ENCODE results near the gene HK1. TPM values are rescaled to one million over a fixed set of nuclear protein-coding genes. Genes with fewer than 3 reads are reported as not detected.
A peak's percentile ranks its signal among the peaks of the same experiment; 100 is the strongest.
"Not testable (repeated sequence)": the region's sequence is repeated elsewhere in the genome, so short reads cannot be mapped to it uniquely, and the experiment has no call there.

HK1 gene
- total RNA-seq, 1 experiment from 2014 or later, result 110 TPM

DNA sequence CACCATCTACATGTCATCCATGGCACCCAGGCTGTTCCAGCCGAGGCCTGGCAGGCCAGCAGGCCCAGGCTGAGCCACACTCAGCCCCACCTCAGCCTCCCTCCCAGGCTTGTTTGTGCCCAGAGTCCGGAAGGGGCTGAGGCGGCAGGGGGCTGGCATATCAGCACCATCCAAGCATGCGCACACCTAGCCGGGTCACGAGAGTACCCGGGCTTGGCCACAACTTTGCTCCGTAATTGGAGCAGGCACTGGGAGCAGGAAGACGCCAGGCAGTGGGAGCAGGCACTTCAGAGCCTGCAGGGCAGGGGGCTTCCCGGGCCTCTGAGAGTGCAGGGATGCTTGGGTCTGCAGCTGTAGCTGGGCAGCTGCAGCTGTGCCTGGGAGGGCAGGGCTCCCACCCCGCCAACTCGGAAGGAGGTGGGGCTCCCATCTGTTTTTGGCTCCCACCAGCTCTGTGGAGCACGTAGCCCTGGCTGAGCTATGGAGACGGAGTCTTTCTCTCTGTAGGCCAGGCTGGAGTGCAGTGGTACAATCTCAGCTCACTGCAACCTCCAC, 157.7 kb downstream of the HK1 start:
- Histone ChIP-seq H3K36me3 (replicated peaks; ENCODE audit: control insufficient read depth, insufficient read depth, low read length) (no peaks in the 10 kb centered on the region), H3K27me3 (ENCODE audit: control insufficient read depth, insufficient read depth, low read length) (no peaks in the 10 kb centered on the region; the same call in 1 of the 2 replicates), H3K4me3 (ENCODE audit: insufficient read depth, low read depth, low read length) (no peak overlapping the region)
- no peak for DNase-seq

GRCh38 chr10:69437321-69438259, 159.3 kb downstream of the HK1 start:
- Histone ChIP-seq H3K36me3 (replicated peaks; ENCODE audit: control insufficient read depth, insufficient read depth, low read length) (no peaks in the 10 kb centered on the region), H3K27me3 (ENCODE audit: control insufficient read depth, insufficient read depth, low read length) (no peaks in the 10 kb centered on the region; the same call in 1 of the 2 replicates), H3K4me3 (ENCODE audit: insufficient read depth, low read depth, low read length) (no peak overlapping the region)
- DNase-seq, result no peak

DNA sequence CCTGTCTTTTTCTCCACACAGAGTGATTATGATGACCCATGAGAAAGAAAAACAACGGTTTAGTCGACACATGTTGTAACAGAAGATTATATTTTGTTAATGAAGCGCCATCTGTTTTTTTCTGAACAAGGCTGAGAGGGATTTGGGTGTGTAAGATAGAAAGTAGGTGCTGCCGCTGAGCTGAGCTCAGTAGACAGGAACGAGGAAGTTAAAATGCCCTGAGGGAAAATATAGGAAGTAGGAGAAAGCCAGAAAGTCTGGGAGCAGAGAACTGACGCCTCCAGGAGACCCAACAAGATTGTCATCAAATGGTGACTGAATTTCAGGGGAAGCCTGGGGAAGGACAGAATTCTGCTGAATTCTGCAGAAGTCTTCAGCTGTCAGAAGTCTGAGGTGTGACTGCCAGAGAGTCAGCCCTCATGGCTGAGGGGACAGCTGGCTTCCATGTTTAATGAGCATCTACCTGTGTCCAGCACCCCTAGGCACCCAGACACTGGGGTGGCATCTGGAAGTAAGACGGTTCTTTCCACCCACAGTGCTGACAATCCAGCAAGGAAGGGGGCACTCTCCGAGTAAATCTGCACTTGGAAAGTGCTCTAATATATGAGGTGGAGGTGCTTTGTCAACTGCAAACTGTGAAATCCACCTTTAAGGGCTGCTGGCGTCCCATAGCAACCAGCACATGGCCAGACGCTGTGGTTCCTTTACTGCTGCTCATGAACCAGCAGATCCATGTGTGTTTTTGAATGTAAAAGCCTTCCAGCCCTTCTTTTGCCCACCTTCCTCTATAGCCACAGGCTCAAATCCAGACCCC, 160.4 kb downstream of the HK1 start:
- no peaks in the 10 kb centered on the region for H3K36me3 ChIP-seq (replicated peaks; ENCODE audit: control insufficient read depth, insufficient read depth, low read length)
- no peak overlapping the region for H3K4me3 ChIP-seq (ENCODE audit: insufficient read depth, low read depth, low read length)
- DNase-seq, result no peak
- H3K27me3 ChIP-seq (ENCODE audit: control insufficient read depth, insufficient read depth, low read length), result no peaks in the 10 kb centered on the region; the same call in 1 of the 2 replicates

- no peak for DNase-seq
These were observed 161.0 kb downstream of the HK1 start for GRCh38 chr10:69439350-69439739.

DNA sequence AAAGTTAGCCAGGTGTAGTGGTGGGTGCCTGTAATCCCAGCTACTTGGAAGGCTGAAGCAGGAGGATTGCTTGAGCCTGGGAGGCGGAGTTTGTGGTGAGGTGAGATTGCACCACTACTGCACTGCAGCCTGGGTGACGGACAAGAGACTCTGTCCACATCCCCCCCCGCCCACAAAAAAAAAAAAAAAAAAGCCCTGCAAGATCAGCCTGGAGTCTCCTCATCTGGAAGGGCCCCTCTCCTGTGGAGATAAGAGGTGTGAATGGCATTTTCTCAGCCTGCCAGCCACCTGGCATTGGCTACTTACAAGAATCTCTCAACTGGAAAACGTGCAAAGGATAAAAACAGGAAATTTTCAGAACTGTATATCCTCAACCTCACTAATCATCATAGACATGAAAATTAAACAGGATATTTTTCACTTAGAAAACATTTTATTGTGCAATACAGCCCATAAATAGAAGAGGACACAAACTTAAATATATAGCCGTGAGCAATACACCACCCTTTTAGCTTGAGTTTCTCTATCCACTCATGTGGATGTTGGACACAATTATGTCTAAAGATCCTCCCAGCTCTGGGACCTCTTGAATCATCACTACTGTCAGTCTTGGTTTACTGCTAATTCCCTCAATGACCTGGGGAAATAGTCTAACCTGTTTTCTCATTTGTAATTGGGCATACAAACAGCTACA, 161.7 kb downstream of the HK1 start:
- Histone ChIP-seq H3K4me3 (ENCODE audit: insufficient read depth, low read depth, low read length) (no peak overlapping the region), H3K36me3 (replicated peaks; ENCODE audit: control insufficient read depth, insufficient read depth, low read length) (no peaks in the 10 kb centered on the region), H3K27me3 (ENCODE audit: control insufficient read depth, insufficient read depth, low read length) (no peaks in the 10 kb centered on the region; the same call in 1 of the 2 replicates)
- no peak for DNase-seq

More at GRCh38 chr10:69439350-69439739, 161.0 kb downstream of the HK1 start:
- Histone ChIP-seq H3K36me3 (replicated peaks; ENCODE audit: control insufficient read depth, insufficient read depth, low read length) (no peaks in the 10 kb centered on the region), H3K27me3 (ENCODE audit: control insufficient read depth, insufficient read depth, low read length) (no peaks in the 10 kb centered on the region; the same call in 1 of the 2 replicates), H3K4me3 (ENCODE audit: insufficient read depth, low read depth, low read length) (no peak overlapping the region)

GRCh38 chr10:69443354-69443753, 165.1 kb downstream of the HK1 start:
- H3K4me3 ChIP-seq (ENCODE audit: insufficient read depth, low read depth, low read length), result no peak overlapping the region
- no peaks in the 10 kb centered on the region for H3K36me3 ChIP-seq (replicated peaks; ENCODE audit: control insufficient read depth, insufficient read depth, low read length)
- no peak for DNase-seq
- H3K27me3 ChIP-seq (ENCODE audit: control insufficient read depth, insufficient read depth, low read length), result no peaks in the 10 kb centered on the region; the same call in 1 of the 2 replicates

DNA sequence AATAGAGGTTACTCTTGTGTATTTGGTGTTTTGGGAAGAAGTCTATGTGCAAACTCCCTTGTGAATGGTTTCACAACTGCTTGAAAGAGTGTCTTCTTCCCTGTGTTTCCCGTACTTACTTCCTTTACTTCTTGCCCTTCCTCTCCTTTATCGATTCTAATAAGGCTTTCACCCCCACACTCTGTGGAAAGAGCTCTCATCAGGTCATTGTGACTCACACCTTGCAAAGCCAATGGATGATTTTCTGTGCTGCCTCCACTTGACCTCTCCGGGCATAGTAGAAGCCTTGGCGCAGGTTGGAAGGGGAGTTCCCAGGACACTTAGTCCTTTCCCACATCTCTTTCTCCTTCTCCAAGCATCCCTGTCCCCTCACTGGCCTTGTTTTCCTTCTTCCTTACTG, 166.7 kb downstream of the HK1 start:
- Histone ChIP-seq H3K36me3 (replicated peaks; ENCODE audit: control insufficient read depth, insufficient read depth, low read length) (no peaks in the 10 kb centered on the region), H3K27me3 (ENCODE audit: control insufficient read depth, insufficient read depth, low read length) (peaks cover 8% of the 10 kb centered on the region), H3K4me3 (ENCODE audit: insufficient read depth, low read depth, low read length) (no peak overlapping the region)
- DNase-seq, result no peak

DNA sequence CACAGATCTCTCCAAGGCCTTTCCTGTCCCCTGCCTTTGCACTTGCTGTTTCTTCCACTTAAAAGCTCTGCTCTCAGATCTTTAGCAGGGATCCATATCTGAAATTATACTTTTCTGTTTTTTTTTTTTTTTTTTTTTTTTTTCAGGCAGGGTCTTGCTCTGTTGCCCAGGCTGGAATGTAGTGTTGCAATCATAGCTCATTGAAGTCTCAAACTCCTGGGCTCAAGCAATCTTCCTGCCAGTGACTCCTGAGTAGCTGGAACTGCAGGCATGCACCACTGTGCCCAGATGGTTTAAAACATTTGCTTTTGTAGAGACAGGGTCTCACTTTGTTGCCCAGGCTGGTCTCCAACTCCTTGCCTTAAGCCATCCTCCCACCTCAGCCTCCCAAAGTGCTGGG, 167.9 kb downstream of the HK1 start:
- Histone ChIP-seq H3K27me3 (ENCODE audit: control insufficient read depth, insufficient read depth, low read length) (peaks cover 8% of the 10 kb centered on the region), H3K4me3 (ENCODE audit: insufficient read depth, low read depth, low read length) (no peak overlapping the region), H3K36me3 (replicated peaks; ENCODE audit: control insufficient read depth, insufficient read depth, low read length) (no peaks in the 10 kb centered on the region)
- no peak for DNase-seq

DNA sequence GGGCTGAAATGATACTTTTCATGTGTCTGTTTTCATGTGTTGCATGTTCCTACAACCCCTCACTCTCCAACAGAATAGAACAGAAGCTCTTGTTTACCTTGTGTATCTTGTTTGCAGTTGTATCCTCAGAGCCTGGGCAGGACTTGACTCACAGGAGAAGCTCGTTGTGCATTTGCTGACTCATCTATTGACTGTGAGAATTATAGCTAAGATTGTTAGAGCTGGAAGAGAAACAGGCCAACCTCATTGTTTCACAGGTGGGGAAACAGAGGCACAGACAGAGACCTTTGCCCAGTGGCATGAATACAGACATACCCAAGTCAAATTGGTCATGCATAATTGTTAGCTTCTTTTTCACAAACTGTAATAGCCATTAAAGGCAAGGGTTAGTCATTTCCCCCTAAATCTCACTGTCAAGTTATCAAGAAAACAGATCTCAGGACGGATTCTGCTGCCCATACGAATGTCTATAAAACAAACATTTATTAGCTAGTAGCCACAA, 168.4 kb downstream of the HK1 start:
- no peak for DNase-seq
- peaks cover 11% of the 10 kb centered on the region for H3K27me3 ChIP-seq (ENCODE audit: control insufficient read depth, insufficient read depth, low read length)
- H3K36me3 ChIP-seq (replicated peaks; ENCODE audit: control insufficient read depth, insufficient read depth, low read length), result no peaks in the 10 kb centered on the region
- H3K4me3 ChIP-seq (ENCODE audit: insufficient read depth, low read depth, low read length), result no peak overlapping the region

DNA sequence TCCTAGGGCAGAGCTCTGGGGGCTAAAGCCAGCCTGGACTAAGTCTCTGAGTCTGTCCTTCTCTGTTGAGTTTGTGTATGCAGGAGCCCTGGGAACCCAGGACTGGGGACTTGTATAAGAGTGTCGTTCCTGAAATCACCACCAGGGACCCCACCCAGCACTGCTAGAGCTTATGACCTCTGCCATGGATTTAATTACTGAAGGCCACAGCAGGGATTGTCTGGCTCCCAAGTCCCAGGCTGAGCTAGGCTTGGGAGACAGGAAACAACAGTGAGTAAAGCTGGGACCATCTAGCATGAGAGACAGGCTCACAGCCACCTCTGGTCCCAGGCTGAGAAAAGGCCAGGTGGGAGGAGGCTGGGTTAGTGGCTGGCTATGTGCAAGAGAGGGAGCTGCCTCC, 171.5 kb downstream of the HK1 start:
- Histone ChIP-seq H3K27me3 (ENCODE audit: control insufficient read depth, insufficient read depth, low read length) (peaks cover 29% of the 10 kb centered on the region), H3K36me3 (replicated peaks; ENCODE audit: control insufficient read depth, insufficient read depth, low read length) (no peaks in the 10 kb centered on the region), H3K4me3 (ENCODE audit: insufficient read depth, low read depth, low read length) (no peak overlapping the region)
- peak; percentile 78 for DNase-seq

- H3K36me3 ChIP-seq (replicated peaks; ENCODE audit: control insufficient read depth, insufficient read depth, low read length); DNase-seq; H3K4me3 ChIP-seq (ENCODE audit: insufficient read depth, low read depth, low read length): not testable (repeated sequence)
- H3K27me3 ChIP-seq (ENCODE audit: control insufficient read depth, insufficient read depth, low read length), result peaks cover 29% of the 10 kb centered on the region
These were observed 172.1 kb downstream of the HK1 start for GRCh38 chr10:69450395-69450794.

GRCh38 chr10:69451209-69451783, 173.0 kb downstream of the HK1 start, which contains the start of gene TSPAN15:
Gene TSPAN15 (plus strand): TSS chr10:69451465. CDS start chr10:69451595, 130 bp downstream.
- peak; percentile 98 for DNase-seq
- H3K36me3 ChIP-seq (replicated peaks; ENCODE audit: control insufficient read depth, insufficient read depth, low read length), result no peaks in the 10 kb centered on the region
- H3K27me3 ChIP-seq (ENCODE audit: control insufficient read depth, insufficient read depth, low read length), result peaks cover 29% of the 10 kb centered on the region
- H3K4me3 ChIP-seq (ENCODE audit: insufficient read depth, low read depth, low read length), result peak within 1 kb of the TSS; percentile 65

Measured in H7 (cell line).